ENCODE data around the gene CDH1.

CDH1 gene

DNA sequence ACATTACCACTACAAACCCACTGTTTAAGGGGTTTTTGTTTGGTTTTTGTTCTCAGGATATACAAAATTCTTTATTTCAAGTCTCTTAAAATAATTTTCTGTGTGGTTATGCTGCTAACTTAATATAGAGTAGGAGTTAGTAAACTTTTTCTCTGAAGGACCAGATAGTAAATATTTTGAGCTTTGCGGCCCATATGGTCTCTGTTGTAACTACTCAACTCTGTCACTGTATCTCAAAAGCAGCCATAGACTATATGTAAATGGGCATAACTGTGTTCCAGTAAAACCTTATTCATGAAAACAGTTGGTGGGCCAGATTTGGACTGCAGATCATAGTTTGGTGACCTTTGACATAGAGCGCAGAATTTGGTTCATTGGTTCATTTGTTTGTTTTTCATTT lies 113.4 kb downstream of the CDH1 start:
- TF ChIP-seq GATA1 (IDR thresholded peaks at IDR 0.05; ENCODE audit: low read depth, low read length), result no peak
- no peak for DNase-seq

GRCh38 chr16:68851601-68852000 lies 114.5 kb downstream of the CDH1 start:
- no peak for DNase-seq
- TF ChIP-seq POLR2A (IDR thresholded peaks at IDR 0.05; ENCODE audit: low read length) (no peak), GATA1 (IDR thresholded peaks at IDR 0.05; ENCODE audit: low read depth, low read length) (no peak)

- no peak for DNase-seq
- no peak for TF ChIP-seq POLR2A (IDR thresholded peaks at IDR 0.05; ENCODE audit: low read length)
- TF ChIP-seq GATA1 (IDR thresholded peaks at IDR 0.05; ENCODE audit: low read depth, low read length), result no peak
Observed at GRCh38 chr16:68857479-68857878, 120.4 kb downstream of the CDH1 start.

DNA sequence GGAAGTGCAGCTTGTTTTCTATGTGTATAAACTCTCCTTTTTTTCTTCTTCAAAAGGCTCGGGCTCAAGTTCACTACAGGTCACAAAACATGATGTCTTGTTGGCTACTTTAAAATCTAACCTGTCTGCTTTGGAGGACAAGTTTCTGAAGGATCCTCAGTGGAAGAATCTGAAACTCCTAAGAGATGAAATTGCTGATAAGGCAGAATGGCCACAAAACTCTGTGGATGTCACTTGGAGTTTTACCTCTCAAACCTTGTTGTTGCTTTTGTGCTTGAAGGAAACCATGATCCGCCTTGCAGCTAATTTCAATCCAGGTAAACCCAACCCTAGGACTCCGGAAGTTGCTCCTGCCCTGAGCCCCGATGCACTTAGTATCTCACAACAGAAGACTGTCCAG lies 122.7 kb downstream of the CDH1 start:
- TF ChIP-seq GATA1 (IDR thresholded peaks at IDR 0.05; ENCODE audit: low read depth, low read length) (no peak), POLR2A (IDR thresholded peaks at IDR 0.05; ENCODE audit: low read length) (no peak)
- DNase-seq, result no peak

DNA sequence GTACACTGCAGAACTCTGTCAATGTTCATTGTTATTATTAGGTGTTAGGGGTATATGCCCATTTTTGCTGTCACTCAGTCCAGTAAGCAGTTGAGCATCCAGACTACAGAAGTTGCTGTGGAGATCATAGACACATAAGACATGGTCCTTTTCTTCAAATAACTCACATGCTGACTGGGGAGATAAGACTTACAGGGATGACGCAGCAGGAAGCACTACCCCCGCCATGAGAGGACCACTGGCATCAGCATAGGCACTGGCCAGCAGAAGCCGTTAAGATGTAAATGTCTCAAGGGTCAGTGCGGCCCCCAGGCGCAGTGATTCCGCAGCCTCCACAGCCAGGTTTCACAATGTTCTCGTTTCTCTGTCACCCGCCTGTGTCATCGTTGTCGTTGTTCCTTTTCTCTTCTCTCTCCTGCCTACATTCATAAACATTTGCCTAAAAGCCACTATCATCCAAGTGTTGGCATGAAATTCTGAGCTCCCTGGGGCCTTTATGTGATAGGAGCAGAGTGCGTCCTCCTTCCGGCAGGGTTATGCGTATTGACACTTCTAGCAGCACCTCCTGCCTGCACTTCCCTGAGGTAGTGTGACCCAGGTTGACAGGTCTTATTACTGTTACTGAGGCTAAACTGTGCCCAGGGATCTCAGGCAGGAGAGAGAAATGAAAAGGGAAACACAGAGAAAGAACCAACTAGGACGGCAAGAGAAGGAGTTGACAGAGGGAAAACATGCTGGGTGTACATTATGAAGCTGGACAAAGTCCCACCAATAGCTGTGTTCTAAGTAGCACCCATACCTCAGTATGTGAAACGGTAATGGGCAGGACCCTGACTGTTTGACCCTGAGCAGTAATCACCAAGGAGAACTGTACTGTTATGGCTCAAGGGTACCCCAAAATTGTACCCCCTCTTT lies 124.1 kb downstream of the CDH1 start:
- TF ChIP-seq GATA1 (IDR thresholded peaks at IDR 0.05; ENCODE audit: low read depth, low read length) (no peak), POLR2A (IDR thresholded peaks at IDR 0.05; ENCODE audit: low read length) (no peak)
- peak; percentile 46 to 47 for DNase-seq

- TF ChIP-seq GATA1 (IDR thresholded peaks at IDR 0.05; ENCODE audit: low read depth, low read length) (no peak), POLR2A (IDR thresholded peaks at IDR 0.05; ENCODE audit: low read length) (no peak)
- no peak for DNase-seq
Observed at GRCh38 chr16:68866933-68867332, 129.8 kb downstream of the CDH1 start.

DNA sequence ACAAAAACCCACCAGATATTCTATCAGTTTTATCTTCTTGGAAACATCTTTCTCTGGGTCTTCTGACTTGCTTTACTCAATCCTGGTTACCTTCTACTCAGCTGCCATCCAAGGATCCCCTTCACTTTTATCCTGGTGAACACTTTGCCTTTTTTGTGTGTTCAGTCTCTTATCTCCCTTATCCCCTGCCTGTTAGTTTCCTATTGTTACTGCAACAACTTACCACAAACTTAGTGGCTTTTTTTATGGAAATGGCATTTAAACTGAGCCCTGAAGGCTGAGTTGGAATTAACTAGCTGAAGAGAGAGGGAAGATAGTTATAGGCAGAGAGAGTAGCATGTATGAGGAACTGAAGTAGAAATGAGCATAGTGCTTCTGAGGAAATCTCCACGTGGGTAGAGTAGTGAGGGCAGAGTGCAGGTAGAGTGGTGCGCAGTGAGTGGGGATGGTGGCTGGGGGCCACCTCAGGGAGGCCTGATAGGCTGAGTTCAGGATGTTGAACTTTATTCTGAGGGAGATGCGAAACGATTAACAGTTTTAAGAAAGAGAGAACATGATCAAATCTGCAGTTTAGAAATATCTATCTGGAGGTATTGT lies 132.5 kb downstream of the CDH1 start:
- TF ChIP-seq POLR2A (IDR thresholded peaks at IDR 0.05; ENCODE audit: low read length) (no peak), GATA1 (IDR thresholded peaks at IDR 0.05; ENCODE audit: low read depth, low read length) (no peak)

GRCh38 chr16:68873635-68874471 lies 136.8 kb downstream of the CDH1 start:
- no peak for TF ChIP-seq POLR2A (IDR thresholded peaks at IDR 0.05; ENCODE audit: low read length)
- no peak for TF ChIP-seq GATA1 (IDR thresholded peaks at IDR 0.05; ENCODE audit: low read depth, low read length)
- DNase-seq, result no peak

More for the DNA sequence above, 132.5 kb downstream of the CDH1 start:
- no peak for DNase-seq

DNA sequence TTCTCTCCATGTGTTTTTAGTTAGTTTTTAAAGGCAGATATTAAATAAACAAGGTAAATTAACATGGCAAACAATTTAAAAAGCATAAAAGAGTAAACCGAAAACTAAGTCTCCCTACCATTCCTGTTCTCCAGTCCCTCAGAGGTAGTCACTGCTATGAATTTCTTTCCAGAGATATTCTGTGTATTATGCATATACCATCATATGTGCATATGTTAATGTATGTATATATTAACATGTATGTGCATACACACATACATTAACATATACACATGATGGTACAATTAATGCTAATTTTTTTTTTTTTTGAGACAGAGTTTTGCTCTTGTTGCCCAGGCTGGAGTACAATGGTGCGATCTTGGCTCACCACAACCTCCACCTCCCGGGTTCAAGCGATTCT lies 138.8 kb downstream of the CDH1 start:
- DNase-seq, result no peak
- TF ChIP-seq POLR2A (IDR thresholded peaks at IDR 0.05; ENCODE audit: low read length), result no peak
- TF ChIP-seq GATA1 (IDR thresholded peaks at IDR 0.05; ENCODE audit: low read depth, low read length), result no peak

- no peak for DNase-seq
- TF ChIP-seq POLR2A (IDR thresholded peaks at IDR 0.05; ENCODE audit: low read length), result no peak
- no peak for TF ChIP-seq GATA1 (IDR thresholded peaks at IDR 0.05; ENCODE audit: low read depth, low read length)
Observed at GRCh38 chr16:68883685-68884084, 146.6 kb downstream of the CDH1 start.

GRCh38 chr16:68884401-68884800 lies 147.3 kb downstream of the CDH1 start:
- no peak for DNase-seq
- no peak for TF ChIP-seq POLR2A (IDR thresholded peaks at IDR 0.05; ENCODE audit: low read length)
- no peak for TF ChIP-seq GATA1 (IDR thresholded peaks at IDR 0.05; ENCODE audit: low read depth, low read length)

Measured in erythroblast (primary cell).